CD4-positive, alpha-beta T cell treated with Interleukin-17A for 4 hours (primary cell): ENCODE measurements around the gene AGPAT1.

Experiments used
- DNase-seq: peaks from one replicate; pipeline ENCODE4 v3.0.0-alpha.2; 2020; ENCODE audit warnings: mixed read lengths

The AGPAT1 gene

DNA sequence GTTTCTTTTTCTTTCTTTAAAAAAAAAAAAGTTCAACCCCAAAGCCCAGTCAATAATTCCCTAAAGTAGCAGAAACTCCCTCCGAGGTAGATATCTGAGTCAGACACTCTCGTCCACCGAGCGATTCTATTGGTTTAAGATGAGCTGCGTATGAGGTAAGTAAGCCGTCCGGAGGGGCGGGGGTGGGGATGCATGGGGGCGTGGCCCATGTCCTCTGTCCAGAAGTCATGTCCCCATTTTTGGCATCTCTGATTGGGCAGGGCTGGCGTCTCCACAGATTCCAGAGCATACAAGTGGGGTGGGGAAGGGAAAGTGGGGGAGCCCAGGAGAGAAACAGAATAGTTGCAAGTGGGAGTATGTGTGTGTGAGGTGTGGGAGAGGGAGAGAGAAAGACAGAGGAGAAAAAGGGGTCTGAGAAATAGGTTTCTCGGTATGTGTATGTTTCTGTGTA lies 9.8 kb upstream of the AGPAT1 start:
- peak; percentile 63 for DNase-seq

DNA sequence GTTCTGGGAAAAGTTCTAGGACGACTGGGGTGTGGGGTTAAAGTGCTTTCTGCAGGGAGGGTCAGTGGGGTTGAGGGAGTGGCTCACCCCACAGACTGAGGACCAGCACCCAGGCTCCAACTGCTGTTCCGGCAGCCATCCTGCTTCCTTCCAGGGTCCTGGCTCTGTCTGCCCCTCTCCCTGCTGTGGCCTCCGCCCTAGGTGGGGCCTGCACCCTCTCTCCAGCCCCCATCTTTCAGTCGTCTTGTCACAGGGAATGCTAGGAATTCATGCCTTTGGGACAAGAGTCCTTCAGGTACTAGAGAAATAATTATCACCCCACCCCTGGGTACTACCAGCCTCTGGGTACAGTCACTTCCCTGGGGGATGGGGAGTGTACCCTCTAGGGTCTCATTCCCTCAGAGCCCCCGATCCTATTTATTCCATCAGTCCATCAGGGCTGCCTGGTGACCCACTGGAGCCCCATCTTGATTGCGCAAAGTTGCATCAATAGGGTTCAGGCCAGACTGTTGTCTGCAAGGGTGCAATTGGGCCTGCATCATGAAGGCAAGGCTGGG lies 8.3 kb upstream of the AGPAT1 start, which contains the start of gene AGER:
AGER (minus strand) TSS at position 170 of the 557 bp plus-strand sequence; CDS start at position 139, 31 bp downstream.
- no peak for DNase-seq

DNA sequence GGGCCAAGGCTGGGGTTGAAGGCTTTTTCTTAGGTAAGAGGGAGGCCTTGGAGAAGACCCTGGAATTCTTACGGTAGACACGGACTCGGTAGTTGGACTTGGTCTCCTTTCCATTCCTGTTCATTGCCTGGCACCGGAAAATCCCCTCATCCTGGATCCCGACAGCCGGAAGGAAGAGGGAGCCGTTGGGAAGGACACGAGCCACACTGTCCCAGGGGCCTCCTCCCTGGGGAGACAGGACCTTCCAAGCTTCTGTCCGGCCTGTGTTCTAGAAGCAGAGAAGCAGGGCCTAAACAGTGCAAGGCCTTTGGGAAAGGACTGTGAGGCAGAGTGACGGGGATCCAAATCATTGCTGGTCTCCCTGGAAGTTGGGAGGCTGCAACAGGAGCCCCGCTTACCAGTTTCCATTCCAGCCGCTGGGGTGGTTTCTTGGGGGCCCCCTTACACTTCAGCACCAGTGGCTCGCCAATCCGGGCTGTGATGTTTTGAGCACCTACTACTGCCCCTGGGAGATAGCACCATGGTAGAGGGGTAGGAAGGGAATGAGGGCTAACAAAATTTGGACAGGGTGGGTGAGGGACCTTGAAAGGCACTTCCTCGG lies 7.7 kb upstream of the AGPAT1 start:
- DNase-seq: no peak

DNA sequence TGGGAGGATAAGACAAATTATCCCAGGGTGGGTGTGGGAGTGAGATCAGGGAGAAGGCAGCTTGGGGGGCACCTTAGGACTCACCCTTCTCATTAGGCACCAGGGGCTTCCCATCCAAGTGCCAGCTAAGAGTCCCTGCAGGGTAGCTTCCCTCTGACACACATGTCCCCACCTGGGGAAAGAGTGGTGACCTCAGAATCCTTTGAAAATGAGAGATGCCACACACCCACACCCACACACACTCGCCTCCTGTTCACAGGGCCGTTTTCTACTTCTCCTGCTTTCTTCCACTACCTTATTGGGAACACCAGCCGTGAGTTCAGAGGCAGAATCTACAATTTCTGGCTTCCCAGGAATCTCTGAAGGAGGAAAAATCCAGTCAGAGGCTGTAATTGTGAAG lies 7.1 kb upstream of the AGPAT1 start:
- no peak for DNase-seq

GRCh38 chr6:32182555-32182981 lies 6.7 kb upstream of the AGPAT1 start:
- no peak for DNase-seq

GRCh38 chr6:32181915-32182529 lies 6.1 kb upstream of the AGPAT1 start:
- no peak for DNase-seq

- DNase-seq: no peak
Observed at GRCh38 chr6:32181148-32181702, 5.3 kb upstream of the AGPAT1 start.

DNA sequence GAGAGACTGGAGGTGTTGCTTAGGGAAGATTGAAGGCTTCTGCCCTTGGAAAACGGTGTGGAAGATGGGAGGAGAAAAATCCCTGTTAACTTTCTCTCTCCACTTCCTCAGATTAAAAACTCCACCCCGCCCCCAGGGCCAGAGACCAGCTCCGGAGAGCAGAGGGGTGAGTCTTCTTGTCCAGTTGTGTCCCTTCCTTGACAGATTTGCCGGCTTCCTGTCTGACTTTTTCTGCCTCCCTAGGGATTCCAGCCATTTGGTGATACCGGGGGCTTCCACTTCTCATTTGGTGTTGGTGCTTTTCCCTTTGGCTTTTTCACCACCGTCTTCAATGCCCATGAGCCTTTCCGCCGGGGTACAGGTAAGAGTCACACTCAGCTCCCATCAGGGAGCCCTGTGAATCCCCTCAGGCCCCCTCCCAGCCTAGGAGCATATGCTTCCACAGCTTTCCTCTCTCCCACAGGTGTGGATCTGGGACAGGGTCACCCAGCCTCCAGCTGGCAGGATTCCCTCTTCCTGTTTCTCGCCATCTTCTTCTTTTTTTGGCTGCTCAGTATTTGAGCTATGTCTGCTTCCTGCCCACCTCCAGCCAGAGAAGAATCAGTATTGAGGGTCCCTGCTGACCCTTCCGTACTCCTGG lies 4.0 kb upstream of the AGPAT1 start:
- DNase-seq: no peak

DNA sequence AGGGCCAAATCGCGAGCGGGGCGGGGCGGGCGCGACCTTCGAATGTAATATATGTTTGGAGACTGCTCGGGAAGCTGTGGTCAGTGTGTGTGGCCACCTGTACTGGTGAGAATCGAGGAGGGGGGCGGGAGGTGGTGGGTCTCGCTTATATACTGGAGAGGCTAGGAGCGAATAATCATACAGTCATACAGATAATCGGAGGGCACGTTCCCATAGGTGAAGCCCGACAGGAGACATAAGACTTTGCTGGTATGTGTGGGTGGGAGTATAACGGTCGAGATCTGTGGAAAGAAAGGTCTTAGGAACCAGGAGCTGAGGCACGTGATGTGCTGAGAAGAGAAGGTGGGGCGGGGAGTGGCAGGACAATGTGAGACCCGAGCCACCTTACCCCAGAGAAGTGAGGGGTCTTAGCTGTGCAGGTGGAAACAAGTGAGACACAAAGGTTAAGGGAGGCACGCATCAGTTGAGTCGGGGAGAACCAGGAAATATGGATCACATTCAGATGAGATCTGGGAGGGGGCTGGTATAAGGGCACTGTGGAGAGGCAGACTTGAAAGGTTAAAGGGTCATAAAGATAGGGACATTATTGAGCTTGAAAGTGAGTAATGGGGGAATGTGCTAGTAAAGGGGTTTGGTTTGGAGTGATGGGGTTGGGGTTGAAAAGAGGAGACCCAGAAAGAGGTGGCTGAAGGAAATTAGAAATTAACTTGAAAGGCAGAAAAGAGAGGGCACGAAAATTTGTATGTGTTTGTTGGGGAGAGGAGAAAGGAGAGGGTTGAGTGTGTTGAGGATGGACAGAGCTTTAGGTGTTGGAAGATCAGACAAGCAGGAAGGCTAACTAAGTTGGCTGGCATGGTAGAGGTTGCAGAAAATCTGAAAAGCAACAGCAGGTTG lies 2.9 kb upstream of the AGPAT1 start:
- no peak for DNase-seq

GRCh38 chr6:32177788-32178546 lies 2.1 kb upstream of the AGPAT1 start, which contains the start of gene RNF5:
Gene RNF5 (plus strand): TSS chr6:32178405. CDS start chr6:32178512, 107 bp downstream.
- DNase-seq: peak; percentile 96

DNA sequence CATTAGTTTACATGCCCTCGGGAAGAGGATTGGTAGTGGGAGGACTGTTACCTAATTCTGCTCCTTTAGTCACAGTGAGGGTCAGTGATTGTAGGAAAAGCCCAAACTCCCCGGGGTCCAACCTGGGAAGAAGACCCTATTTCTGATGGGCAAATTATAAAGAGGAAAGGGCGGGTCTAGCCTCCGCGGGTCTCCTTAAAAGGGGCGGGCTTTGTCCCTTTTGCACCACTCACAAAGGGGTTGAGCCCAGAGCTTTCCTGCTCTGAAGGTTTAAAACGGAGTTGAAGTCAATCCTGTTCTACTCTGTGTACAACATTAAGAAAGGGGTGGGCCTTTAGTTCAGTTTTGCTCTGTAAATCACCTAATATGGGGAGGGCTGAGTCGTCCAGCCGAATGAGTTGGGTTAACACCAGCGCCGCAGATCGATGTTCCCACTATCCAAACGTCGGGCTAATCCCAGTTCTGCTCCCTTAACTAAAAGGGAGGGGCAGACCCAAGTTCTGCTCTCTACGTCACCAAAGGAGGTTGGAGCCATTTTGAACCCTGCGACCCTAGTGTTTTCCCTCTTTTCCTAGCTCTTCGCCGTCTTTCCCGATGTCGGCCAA lies 1.4 kb upstream of the AGPAT1 start:
- peak; percentile 57 for DNase-seq

DNA sequence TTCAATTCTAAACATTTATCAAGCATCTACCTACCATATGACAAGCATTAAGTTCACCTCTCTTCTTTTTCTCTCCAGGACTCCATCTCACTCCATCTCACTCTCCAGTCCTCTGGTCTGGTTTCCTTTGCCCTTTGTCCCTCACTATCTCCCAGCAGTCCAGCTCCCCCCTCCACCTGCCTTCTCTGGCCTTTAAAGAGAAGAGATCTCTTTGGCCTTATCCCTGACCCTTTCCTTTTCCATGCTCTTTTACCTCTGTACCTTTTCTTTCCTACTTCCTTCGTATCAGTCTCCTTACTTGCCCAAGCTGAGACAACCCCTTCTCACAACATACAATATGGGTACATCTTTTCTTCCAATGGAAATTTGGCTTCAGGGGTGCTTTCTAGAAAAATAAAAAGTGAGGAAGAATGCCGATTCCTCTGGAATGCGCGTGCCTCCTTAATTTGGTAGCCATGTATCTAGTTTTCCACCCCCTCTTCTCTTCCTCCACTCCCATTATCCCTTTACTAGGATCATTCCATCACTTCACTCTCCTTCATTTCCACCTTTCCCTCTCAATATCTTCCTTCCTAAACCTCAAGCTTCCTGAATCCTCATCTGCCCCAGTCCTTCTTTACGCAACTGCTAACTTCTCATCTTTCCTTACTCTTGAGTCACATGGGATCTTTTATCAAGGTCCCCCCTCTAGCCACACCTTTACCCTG lies 745 bp upstream of the AGPAT1 start:
- DNase-seq: no peak

GRCh38 chr6:32175322-32175710 lies 568 bp downstream of the AGPAT1 start:
- DNase-seq: no peak

DNA sequence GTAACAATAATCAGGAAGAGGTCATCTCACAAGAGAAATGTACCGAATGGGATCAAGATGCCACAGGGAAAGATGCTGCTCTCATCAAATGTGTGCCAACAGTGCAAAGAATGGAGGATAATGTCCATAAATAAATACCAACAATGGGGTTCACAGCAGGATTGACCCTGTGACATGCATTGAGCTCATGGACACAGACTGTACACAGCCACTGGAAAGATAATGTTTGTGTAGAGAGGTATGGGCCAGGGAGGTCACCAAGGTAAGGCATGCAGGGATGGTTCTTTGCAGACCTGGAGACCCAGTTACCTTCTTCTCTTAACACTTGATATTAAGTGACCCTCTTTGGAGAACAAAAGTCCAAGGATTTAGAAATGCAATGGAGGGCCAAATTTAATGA lies 1.5 kb downstream of the AGPAT1 start:
- no peak for DNase-seq

DNA sequence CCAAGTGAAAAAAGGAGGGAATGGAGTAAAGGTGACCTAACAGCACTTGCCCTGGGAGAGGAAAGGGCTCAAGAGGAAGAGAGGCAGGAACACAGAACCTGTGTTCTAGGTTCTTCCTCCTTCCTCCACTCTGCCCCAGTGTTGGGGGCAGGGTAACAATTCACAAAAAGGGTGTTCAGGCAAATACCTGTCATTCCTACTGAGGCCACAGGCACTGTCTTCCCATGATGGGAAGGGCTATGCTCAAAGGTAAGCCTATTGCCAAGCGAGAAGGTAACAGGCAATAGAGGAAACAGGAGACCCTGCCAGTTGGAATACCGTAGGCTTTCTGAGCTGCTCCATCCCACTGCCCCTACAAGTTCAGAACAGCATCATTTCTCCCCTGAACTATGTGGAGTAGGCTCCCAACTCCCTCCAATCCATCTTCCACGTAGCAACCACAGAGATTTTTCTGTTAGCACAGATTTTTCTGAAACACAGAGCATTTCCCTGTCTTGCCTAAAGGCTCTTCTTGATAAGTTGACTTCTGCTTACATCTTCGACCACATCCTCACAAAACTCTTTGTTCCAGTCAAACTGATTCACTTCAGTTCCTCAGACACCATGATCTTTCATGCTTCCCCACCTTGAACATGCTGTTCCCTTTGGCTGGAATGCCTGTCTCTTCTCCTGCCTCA lies 2.7 kb downstream of the AGPAT1 start:
- no peak for DNase-seq

DNA sequence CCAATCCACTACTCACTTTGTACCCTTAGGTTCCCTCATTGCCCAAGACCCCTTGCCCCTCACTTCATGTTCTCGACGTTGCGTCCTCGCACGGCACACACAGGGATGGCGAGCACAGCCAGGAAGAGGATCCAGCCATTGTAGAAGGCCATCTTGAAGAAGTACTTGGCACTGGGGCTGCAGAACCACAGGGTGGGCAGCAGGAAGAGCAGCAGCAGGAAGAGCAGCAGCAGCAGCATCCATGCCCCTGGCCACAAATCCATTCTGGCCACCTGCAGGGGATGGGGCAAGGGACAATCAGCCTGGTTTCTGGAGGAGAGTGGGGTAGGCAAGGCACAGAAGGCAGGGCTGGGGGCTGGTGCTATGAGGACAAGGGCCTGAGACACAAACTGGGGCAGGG lies 4.7 kb downstream of the AGPAT1 start:
- no peak for DNase-seq

GRCh38 chr6:32170294-32170693 lies 5.6 kb downstream of the AGPAT1 start:
- DNase-seq: no peak

GRCh38 chr6:32168807-32169591 lies 6.9 kb downstream of the AGPAT1 start:
- DNase-seq: no peak

DNA sequence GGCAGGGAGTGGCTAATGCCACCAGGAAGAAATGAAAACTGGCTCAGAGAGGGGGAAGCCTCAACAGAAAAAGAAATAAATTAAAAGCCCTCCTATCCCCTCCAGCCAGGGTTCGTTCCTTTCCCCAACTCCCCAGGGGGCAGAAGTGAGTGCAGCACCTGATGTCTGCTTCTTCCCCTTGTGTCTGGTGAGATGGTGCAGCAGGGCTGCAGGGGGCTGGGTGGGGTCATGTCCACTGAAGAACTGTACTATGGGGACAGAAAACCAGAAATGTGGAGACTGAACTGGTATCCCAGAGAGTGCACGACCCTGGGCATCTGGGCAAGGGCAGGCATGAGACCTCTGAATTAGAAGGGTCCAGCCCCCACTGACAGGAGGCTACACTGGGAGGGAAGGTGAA lies 7.5 kb downstream of the AGPAT1 start:
- no peak for DNase-seq
